Measurements from ENCODE around the gene CFAP54. TPM values are rescaled to one million over a fixed set of nuclear protein-coding genes. Genes with fewer than 3 reads are reported as not detected.

CFAP54 gene
- total RNA-seq, 4 donors from 2014 or later, result 1.3 to 14.2 (median 6.2) TPM

GRCh38 chr12:96850676-96851075 lies 361.3 kb downstream of the CFAP54 start:
- no peaks in the 10 kb centered on the region for H3K36me3 ChIP-seq
- no peak for DNase-seq
- H3K9me3 ChIP-seq, result no peaks in the 10 kb centered on the region
- no peaks in the 10 kb centered on the region for H3K27me3 ChIP-seq
- H3K4me1 ChIP-seq, result no peaks in the 10 kb centered on the region
- H3K27ac ChIP-seq, result no peak overlapping the region
- intact Hi-C loops (cut with DNase I; ENCODE audit: low total_unique reads), result no loop called here
- H3K4me3 ChIP-seq, result no peak overlapping the region
- TF ChIP-seq CTCF (IDR thresholded peaks at IDR 0.05) (no peak), POLR2A (IDR thresholded peaks at IDR 0.05) (no peak)

- no peaks in the 10 kb centered on the region for H3K4me1 ChIP-seq
- intact Hi-C loops (cut with DNase I; ENCODE audit: low total_unique reads), result no loop called here
- no peaks in the 10 kb centered on the region for H3K36me3 ChIP-seq
- TF ChIP-seq POLR2A (IDR thresholded peaks at IDR 0.05), result no peak
- no peak for TF ChIP-seq CTCF (IDR thresholded peaks at IDR 0.05)
- H3K27me3 ChIP-seq, result no peaks in the 10 kb centered on the region
- no peak overlapping the region for H3K27ac ChIP-seq
- H3K9me3 ChIP-seq, result no peaks in the 10 kb centered on the region
- no peak overlapping the region for H3K4me3 ChIP-seq
- DNase-seq, result no peak
These were observed 368.8 kb downstream of the CFAP54 start for GRCh38 chr12:96858162-96858561.

DNA sequence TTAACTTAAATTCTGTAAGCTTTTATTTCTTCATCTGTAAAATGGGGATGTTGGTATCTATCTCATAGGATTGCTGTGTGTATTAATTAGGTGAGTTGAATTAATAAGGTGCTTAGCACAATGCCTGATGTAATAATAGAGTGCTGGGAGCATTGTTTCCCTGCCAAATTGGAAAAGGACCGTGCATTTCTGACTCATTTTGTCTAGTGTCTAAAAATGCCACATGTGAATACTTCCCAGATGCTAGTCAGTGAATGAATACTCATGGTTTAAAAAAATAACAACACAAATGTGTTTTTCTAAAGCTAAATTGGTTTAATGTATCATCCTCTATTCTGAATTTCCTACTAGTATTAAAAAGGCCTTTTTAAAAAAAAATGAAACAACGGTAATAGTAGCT lies 372.3 kb downstream of the CFAP54 start:
- H3K4me1 ChIP-seq, result no peaks in the 10 kb centered on the region
- TF ChIP-seq CTCF (IDR thresholded peaks at IDR 0.05) (no peak), POLR2A (IDR thresholded peaks at IDR 0.05) (no peak)
- H3K4me3 ChIP-seq, result no peak overlapping the region
- H3K27me3 ChIP-seq, result no peaks in the 10 kb centered on the region
- intact Hi-C loops (cut with DNase I; ENCODE audit: low total_unique reads), result no loop called here
- no peaks in the 10 kb centered on the region for H3K36me3 ChIP-seq
- no peaks in the 10 kb centered on the region for H3K9me3 ChIP-seq
- no peak overlapping the region for H3K27ac ChIP-seq
- DNase-seq, result no peak

GRCh38 chr12:96862326-96862725 lies 372.9 kb downstream of the CFAP54 start:
- TF ChIP-seq POLR2A (IDR thresholded peaks at IDR 0.05) (no peak), CTCF (IDR thresholded peaks at IDR 0.05) (no peak)
- H3K9me3 ChIP-seq, result no peaks in the 10 kb centered on the region
- no peak for DNase-seq
- no peaks in the 10 kb centered on the region for H3K4me1 ChIP-seq
- intact Hi-C loops (cut with DNase I; ENCODE audit: low total_unique reads), result no loop called here
- H3K36me3 ChIP-seq, result no peaks in the 10 kb centered on the region
- no peaks in the 10 kb centered on the region for H3K27me3 ChIP-seq
- H3K27ac ChIP-seq, result no peak overlapping the region
- no peak overlapping the region for H3K4me3 ChIP-seq

DNA sequence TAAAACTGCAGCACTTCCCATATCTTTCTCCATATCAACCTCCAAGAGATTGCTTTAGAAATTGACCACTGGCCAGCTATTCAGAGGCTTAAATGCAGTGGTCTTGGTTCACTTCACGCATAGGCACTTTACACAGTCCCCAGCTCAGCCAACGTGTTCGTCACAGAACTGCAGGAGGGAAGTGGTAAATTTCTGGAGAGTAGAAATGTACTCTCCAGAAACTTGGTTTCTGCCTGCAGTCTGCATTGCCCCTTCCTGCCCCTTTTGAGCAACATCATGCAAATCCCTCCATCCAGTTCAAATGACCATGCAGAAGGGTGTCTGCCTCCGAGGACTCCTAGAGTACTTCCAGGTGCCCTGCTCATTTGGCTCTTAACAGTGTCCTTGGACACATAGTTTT lies 375.0 kb downstream of the CFAP54 start:
- intact Hi-C loops (cut with DNase I; ENCODE audit: low total_unique reads), result no loop called here
- no peak overlapping the region for H3K27ac ChIP-seq
- H3K27me3 ChIP-seq, result no peaks in the 10 kb centered on the region
- no peak for DNase-seq
- TF ChIP-seq CTCF (IDR thresholded peaks at IDR 0.05) (no peak), POLR2A (IDR thresholded peaks at IDR 0.05) (no peak)
- H3K9me3 ChIP-seq, result no peaks in the 10 kb centered on the region
- H3K36me3 ChIP-seq, result no peaks in the 10 kb centered on the region
- no peak overlapping the region for H3K4me3 ChIP-seq
- H3K4me1 ChIP-seq, result no peaks in the 10 kb centered on the region

Data from uterus (tissue), 4 donors.